Transverse colon (tissue), 4 donors: Measurements from ENCODE around the gene GCNA. TPM values are rescaled to one million over a fixed set of nuclear protein-coding genes. Genes with fewer than 3 reads are reported as not detected.

Experiments used
- DNase-seq: peaks from one replicate; pipeline ENCODE4 v3.0.0-alpha.2; 2019
- H3K27ac ChIP-seq, 4 donors: fragments of 200-600 bp; sonication (generic); 2 replicates each; pipeline ENCODE4 v1.5.1; 2016 to 2018; ENCODE audit warnings: inconsistent platforms in 4 of 4
- H3K27me3 ChIP-seq: fragments of 200-600 bp; sonication (generic); 2 replicates; pipeline ENCODE4 v1.5.1; 2017; ENCODE audit warnings: inconsistent platforms
- H3K36me3 ChIP-seq, 4 donors: fragments of 200-600 bp; sonication (generic); 2 replicates each; pipeline ENCODE4 v1.5.1; 2017 to 2019; ENCODE audit warnings: inconsistent platforms in 4 of 4
- H3K4me1 ChIP-seq, 4 donors: fragments of 200-600 bp; sonication (generic); 2 replicates each; pipeline ENCODE4 v1.5.1; 2017 to 2020; ENCODE audit warnings: inconsistent platforms in 4 of 4
- H3K4me3 ChIP-seq, 4 donors: fragments of 200-600 bp; sonication (generic); 1 replicate in 1 of 4; 2 replicates in 3 of 4; pipeline versions ENCODE4 v1.5.1 to v1.6.1; 2017 to 2019; ENCODE audit warnings: inconsistent platforms in 4 of 4
- H3K9me3 ChIP-seq, 2 donors: fragments of 200-600 bp; sonication (generic); 2 replicates each; pipeline ENCODE4 v1.5.1; 2017 to 2019; ENCODE audit warnings: inconsistent platforms in 2 of 2
- EP300 ChIP-seq: sonication (generic); formaldehyde crosslinking; IDR thresholded peaks from one replicate; pipeline ENCODE4 v1.6.1; 2017; ENCODE audit warnings: antibody characterized with exemption, low read depth
- POLR2A ChIP-seq: fragments of 450-650 bp; IDR thresholded peaks from one replicate; pipeline ENCODE4 v1.6.1; 2016; ENCODE audit warnings: antibody characterized with exemption, mild to moderate bottlenecking, moderate library complexity
- POLR2AphosphoS5 ChIP-seq, 3 donors: sonication (generic); formaldehyde crosslinking; IDR thresholded peaks; one replicate each; pipeline ENCODE4 v1.6.1; 2016; ENCODE audit warnings: antibody characterized with exemption in 3 of 3
- WGBS, 2 donors: methylation state at CpG; one replicate each; pipeline ENCODE4 v1.1.5; 2018; ENCODE audit warnings: low coverage in 1 of 2; 5-methylcytosine and 5-hydroxymethylcytosine counted together
- in situ Hi-C, 4 donors: fragments of 200-750 bp; cut with MboI; loops; one replicate each; pipeline versions ENCODE4 v1.15.0 to v1.15.1; 2017; ENCODE audit warnings: low sequenced_read_pairs in 3 of 4, low pct_ligation_motif_present in 1 of 4, low pct_unique_long_range_greater_than_20kb in 1 of 4
- intact Hi-C: fragments of 100-400 bp; cut with DNase I; formaldehyde crosslinking; loops from one replicate; pipeline ENCODE4 v1.15.1; 2023; ENCODE audit warnings: low total_unique reads
- total RNA-seq, 4 donors: library from RNA; depleted of rRNA; stranded (reverse); fragments of >200 nt; gene quantifications; one replicate each; pipeline ENCODE4 v1.1.0, GENCODE V29; 2016
- TF ChIP-seq, protein P1 (sequence below), 5 experiments: fragments of 200-600 bp in 3 of 5; fragments of 450-650 bp in 2 of 5; sonication (generic) in 3 of 5; IDR thresholded peaks; 1 replicate in 2 of 5; 2 replicates in 3 of 5; pipeline ENCODE4 v1.5.1; 2016 to 2017; ENCODE audit warnings: antibody characterized with exemption in 5 of 5, inconsistent platforms in 3 of 5, mild to moderate bottlenecking in 2 of 5, moderate library complexity in 1 of 5

The GCNA gene
- total RNA-seq, 4 donors from 2014 or later: 1.9 to 3.7 (median 3.0) TPM

DNA sequence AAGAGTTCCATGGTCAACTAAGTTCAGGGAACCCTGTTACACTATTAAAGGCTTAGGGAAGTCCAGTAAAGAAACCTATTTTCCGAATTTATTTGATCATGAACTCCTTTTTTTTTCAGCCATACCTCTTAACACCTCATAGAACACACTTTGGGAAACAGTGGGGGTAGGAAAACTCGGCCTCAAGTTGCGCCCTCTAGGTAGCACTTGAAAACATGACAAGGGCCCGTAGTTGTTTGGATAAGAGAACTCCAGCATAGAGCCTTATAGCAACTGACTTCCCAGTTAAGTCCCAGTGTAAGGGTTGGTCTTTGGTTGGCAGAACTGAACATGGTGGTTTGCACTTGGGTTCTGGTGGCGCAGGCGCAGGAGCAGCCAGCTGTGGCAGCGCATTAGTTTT, 30.9 kb upstream of the GCNA start:
- peaks cover 0 to 7% (median 0%) of the 10 kb centered on the region in 4 donors for H3K36me3 ChIP-seq
- peaks cover 3 to 18% (median 9%) of the 10 kb centered on the region in 4 donors for H3K4me1 ChIP-seq
- WGBS, 2 donors: 87% methylated on average over 7 of the region's 7 CpGs; no CpG with 5 or more reads in 1 of the 2 donors
- no peak overlapping the region for H3K4me3 ChIP-seq
- no peak for DNase-seq
- no peaks in the 10 kb centered on the region for H3K27me3 ChIP-seq
- TF ChIP-seq, protein P1, sequence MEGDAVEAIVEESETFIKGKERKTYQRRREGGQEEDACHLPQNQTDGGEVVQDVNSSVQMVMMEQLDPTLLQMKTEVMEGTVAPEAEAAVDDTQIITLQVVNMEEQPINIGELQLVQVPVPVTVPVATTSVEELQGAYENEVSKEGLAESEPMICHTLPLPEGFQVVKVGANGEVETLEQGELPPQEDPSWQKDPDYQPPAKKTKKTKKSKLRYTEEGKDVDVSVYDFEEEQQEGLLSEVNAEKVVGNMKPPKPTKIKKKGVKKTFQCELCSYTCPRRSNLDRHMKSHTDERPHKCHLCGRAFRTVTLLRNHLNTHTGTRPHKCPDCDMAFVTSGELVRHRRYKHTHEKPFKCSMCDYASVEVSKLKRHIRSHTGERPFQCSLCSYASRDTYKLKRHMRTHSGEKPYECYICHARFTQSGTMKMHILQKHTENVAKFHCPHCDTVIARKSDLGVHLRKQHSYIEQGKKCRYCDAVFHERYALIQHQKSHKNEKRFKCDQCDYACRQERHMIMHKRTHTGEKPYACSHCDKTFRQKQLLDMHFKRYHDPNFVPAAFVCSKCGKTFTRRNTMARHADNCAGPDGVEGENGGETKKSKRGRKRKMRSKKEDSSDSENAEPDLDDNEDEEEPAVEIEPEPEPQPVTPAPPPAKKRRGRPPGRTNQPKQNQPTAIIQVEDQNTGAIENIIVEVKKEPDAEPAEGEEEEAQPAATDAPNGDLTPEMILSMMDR (IDR thresholded peaks at IDR 0.05): no peak
- no peak for TF ChIP-seq POLR2AphosphoS5 (IDR thresholded peaks at IDR 0.05)
- in situ Hi-C loops (no loop called here), intact Hi-C loops (no loop called here)
- H3K9me3 ChIP-seq: no peaks in the 10 kb centered on the region
- no peak overlapping the region for H3K27ac ChIP-seq

DNA sequence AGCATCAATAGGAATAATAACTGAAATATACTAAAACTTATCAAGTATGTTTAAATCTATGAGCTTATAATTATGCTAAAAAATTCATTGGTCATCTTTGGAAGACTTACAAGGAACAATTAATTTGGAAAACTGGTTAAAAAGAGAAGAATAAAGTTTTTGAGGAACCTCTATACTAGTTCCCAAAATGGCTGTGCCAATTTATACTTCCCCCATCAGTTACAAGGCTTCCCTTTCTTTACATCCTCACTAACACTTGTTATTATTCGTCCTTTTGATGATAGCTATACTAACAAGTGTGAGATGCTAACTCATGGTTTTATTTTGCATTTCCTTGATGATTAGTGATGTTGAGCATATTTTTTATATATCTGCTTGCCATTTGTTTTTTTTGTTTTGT, 28.3 kb upstream of the GCNA start:
- 72% methylated on average over 1 of the region's 1 CpG; no CpG with 5 or more reads in 1 of the 2 donors for WGBS, 2 donors
- DNase-seq: no peak
- peaks cover 0 to 7% (median 0%) of the 10 kb centered on the region in 4 donors for H3K36me3 ChIP-seq
- no peaks in the 10 kb centered on the region for H3K27me3 ChIP-seq
- no peaks in the 10 kb centered on the region for H3K9me3 ChIP-seq
- in situ Hi-C loops: loop anchor here in 1 of 4 donors (25.0 kb wide), 1 partner anchor 163 kb away; no protein-coding TSS in a partner anchor
- H3K4me1 ChIP-seq: no peaks in the 10 kb centered on the region
- no peak overlapping the region for H3K4me3 ChIP-seq
- intact Hi-C loops: no loop called here
- TF ChIP-seq, protein P1 (IDR thresholded peaks at IDR 0.05): no peak
- no peak for TF ChIP-seq EP300
- no peak for TF ChIP-seq POLR2AphosphoS5 (IDR thresholded peaks at IDR 0.05)
- TF ChIP-seq POLR2A: no peak
- no peak overlapping the region for H3K27ac ChIP-seq

DNA sequence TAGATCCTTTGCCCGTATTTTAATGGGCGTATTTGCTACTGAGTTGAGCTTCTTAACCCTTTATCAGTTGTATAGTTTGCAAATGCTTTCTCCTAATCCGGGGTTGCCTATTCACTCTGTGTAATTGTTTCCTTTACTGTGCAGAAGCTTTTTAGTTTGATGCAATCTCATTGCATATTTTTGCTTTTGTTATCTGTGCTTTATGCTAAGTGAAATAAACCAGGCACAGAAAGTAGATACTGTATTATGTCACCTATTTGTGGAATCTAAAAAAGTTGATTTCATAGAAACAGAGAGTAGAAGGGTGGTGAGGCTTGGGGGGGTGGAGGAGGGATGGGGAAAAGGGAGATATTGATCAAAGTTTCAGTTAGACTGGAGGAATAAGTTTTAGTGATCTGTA, 27.7 kb upstream of the GCNA start:
- no peak overlapping the region for H3K27ac ChIP-seq
- DNase-seq: no peak
- no peak overlapping the region for H3K4me3 ChIP-seq
- no peaks in the 10 kb centered on the region for H3K27me3 ChIP-seq
- H3K9me3 ChIP-seq: no peaks in the 10 kb centered on the region
- TF ChIP-seq POLR2A (no peak), EP300 (no peak), POLR2AphosphoS5 (IDR thresholded peaks at IDR 0.05) (no peak)
- TF ChIP-seq, protein P1 (IDR thresholded peaks at IDR 0.05): no peak
- WGBS, 2 donors: 71 to 78% methylated on average over 2 to 3 of the region's 3 CpGs
- no peaks in the 10 kb centered on the region for H3K4me1 ChIP-seq
- peaks cover 0 to 7% (median 0%) of the 10 kb centered on the region in 4 donors for H3K36me3 ChIP-seq
- in situ Hi-C loops: loop anchor here in 1 of 4 donors (25.0 kb wide), 1 partner anchor 163 kb away; no protein-coding TSS in a partner anchor
- intact Hi-C loops: no loop called here

DNA sequence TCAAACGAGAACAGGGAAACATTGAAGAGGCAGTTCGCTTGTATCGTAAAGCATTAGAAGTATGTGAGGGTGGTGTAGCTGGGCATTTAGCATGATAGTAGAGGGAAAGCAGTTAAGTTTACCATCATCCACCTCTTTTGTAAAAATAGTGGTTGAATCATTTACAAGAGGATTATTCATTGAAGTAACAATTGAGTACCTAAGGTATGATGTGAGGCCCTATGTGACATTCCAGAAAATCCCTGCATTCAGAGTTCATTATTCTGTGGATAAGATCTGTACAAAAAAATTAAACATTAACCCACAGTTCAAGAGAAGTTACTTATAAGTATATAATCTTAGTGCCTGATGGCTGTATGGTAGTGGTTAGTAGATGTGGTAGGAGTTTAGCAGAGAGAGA, 22.2 kb upstream of the GCNA start:
- H3K27me3 ChIP-seq: no peaks in the 10 kb centered on the region
- H3K4me1 ChIP-seq: no peaks in the 10 kb centered on the region
- H3K36me3 ChIP-seq: no peaks in the 10 kb centered on the region
- TF ChIP-seq, protein P1 (IDR thresholded peaks at IDR 0.05): no peak
- no peak for TF ChIP-seq POLR2A
- no peak for TF ChIP-seq POLR2AphosphoS5 (IDR thresholded peaks at IDR 0.05)
- TF ChIP-seq EP300: no peak
- no peaks in the 10 kb centered on the region for H3K9me3 ChIP-seq
- 76% methylated on average over 3 of the region's 3 CpGs; no CpG with 5 or more reads in 1 of the 2 donors for WGBS, 2 donors
- DNase-seq: no peak
- no peak overlapping the region for H3K4me3 ChIP-seq
- intact Hi-C loops (no loop called here), in situ Hi-C loops (loop anchor here in 1 of 4 donors (25.0 kb wide), 1 partner anchor 169 kb away; no protein-coding TSS in a partner anchor)
- H3K27ac ChIP-seq: no peak overlapping the region
